Suppressor macrophage treated with lipopolysaccharide for 1 hour (primary cell): ENCODE results near the gene CCDC124.

Experiments used
- DNase-seq, 3 donors: peaks; one replicate each; pipeline ENCODE4 v3.0.0-alpha.2; 2020 to 2022

The CCDC124 gene

GRCh38 chr19:17937371-17937900 is 4.6 kb downstream of the CCDC124 start:
- DNase-seq = no peak

GRCh38 chr19:17938092-17938845 is 5.5 kb downstream of the CCDC124 start:
- DNase-seq = peak; percentile 86 to 91 (median 89)

DNA sequence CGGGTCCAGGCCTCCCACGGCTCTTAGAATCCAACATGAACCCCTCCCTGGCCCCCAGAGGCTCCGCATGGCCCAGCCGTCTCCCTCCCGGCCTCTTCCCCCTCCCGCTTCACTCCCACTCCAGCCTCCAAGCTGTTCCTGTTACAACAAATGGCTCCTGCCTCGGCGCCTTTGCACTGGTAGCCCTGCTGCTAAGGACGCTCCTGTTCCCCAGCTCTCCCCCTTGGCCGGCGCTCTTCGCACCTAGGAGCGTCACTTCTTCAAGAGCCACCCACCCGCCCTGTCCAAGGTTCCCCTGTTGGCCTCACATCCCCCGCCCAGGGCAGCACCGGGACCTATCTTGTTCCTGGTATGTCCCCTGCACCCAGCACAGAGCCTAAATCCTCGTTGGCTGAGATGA is 9.4 kb downstream of the CCDC124 start:
- no peak for DNase-seq

DNA sequence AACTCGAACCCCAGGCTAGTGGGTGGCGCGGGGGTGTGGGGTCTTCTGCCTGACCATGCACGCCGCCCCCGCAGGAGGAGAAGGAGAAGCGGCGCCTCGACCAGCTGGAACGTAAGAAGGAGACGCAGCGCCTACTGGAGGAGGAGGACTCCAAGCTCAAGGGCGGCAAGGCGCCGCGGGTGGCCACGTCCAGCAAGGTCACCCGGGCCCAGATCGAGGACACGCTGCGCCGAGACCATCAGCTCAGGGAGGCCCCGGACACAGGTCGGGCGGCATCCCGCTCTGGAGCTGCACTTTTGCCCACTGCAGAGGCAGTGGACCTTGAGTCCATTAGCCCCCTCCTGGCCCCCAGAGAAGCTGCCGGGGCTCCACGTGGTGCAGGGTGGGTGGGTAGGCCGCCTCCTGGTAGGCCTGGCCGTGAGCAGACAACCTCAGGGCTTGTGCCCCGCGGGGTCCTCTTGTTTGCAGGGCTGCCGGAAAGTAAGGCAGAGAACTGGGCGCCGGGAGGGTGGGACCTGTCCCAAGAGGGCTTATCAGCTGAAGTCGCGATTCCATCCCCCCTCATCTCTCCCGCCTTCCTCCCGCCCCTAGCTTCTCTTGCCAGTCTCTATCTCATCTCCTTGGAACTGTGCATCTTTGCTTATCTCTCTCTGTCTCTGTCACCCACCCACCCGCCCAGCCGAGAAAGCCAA is 9.9 kb downstream of the CCDC124 start:
- DNase-seq = no peak

- DNase-seq = no peak
Measured at GRCh38 chr19:17943274-17944221, 10.7 kb downstream of the CCDC124 start.

GRCh38 chr19:17944301-17944700 is 11.5 kb downstream of the CCDC124 start:
- DNase-seq = no peak

DNA sequence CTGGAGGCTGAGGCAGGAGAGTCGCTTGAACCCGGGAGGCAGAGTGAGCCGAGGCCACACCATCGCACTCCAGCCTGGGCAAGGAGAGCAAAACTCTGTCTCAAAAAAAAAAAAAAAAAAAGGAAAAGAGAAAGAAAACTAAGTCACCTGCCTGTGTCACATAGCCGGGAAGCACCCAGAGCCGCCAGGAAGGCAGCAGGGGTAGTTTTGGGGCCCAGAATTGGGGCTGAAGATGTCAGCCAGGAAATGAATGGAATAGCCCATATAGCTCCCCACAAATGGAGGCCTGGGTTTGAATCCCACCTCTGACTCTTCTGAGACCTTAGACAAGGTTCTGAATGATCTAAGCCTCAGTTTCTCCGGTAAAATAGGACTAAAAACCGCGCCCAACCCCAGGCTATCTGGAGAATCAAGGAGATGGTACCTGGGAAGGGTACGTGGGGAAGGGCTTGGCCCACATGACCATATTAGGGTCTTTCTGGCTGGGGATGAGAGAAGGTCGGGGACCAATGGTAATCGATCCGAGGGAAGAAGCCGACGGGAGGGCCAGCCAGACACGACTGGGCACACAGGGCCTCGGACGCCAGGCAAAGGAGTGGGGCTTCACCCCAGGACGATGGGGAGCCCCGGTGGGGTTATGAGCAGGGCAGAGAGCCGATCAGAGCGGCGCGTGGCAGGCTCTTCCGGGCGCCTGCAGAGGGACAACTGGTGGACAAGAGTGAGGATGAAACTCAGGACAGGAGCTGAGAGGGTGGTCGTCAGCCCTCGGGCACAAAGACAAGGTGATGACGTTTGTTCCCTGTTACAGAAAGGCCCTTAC is 14.4 kb downstream of the CCDC124 start:
- peak in 2 of 3 donors; percentile 25 to 44 for DNase-seq

GRCh38 chr19:17947815-17948513 is 15.1 kb downstream of the CCDC124 start:
- peak; percentile 98 to 99 (median 99) for DNase-seq

- no peak for DNase-seq
Measured at GRCh38 chr19:17948514-17948900, 15.7 kb downstream of the CCDC124 start.

DNA sequence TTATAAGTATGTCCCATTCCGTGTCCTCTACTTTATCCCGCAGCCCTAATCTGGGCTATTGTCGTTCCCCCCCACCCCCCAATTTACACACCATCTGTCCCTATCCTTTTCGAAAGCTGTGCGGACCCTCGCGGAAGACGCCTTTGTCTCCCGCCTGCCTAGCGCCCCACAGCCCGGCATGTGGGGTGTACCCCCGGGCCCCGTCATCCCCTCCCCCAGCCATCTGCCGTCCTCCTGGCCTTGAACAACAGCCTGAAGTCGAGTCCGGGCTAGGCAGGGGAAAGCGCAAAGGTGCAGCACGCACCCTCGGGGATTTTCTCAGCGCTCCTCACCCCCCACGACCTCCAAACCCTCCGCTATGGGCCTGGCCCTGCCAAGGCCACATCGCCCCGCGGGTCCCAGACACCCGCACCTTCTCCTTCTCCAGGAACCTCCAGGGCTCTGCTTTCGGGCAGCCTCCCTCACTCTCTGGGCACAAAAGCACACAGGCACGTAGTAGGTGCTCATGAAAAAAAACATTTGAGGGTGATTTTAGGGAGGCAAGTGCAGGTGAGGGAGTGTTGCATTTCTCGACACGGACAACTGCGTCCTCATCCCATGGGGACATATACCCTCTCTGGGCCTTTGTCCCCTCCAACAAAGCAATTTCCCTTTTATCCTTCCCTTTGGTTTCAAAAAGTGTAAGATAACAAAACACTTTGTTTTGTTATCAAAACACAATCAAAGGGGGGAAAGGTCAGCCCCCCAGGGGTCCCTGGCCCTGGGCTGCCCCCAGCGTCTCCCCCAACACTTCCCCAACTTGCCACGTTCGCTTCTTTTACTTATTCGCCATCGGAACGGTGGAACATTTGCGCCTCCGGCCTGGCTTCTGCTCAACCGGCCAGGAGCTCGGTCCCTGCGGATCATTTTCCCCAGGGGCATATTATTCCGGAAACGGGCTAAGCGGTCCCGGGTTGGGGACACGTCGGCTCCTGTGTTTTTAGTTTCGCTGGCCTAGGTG is 16.4 kb downstream of the CCDC124 start:
- DNase-seq = no peak

DNA sequence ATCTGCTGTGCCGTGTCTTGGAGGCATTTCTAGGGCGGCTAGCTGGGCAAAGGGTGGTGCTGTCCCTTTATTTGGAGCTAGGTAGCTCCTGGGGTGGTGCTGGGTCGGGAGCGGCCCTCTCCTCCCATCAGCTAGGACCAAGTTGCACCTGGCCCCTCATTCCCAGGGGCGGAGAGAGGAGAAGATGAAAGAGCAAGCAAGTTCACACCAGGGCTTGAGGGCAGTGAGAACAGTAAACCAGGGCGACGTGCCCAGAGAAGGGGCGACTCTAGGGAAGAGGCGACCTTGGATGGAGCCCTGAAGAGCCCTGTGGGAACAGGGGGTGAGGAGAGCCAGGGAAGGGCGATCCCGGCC is 17.1 kb downstream of the CCDC124 start:
- DNase-seq = no peak

DNA sequence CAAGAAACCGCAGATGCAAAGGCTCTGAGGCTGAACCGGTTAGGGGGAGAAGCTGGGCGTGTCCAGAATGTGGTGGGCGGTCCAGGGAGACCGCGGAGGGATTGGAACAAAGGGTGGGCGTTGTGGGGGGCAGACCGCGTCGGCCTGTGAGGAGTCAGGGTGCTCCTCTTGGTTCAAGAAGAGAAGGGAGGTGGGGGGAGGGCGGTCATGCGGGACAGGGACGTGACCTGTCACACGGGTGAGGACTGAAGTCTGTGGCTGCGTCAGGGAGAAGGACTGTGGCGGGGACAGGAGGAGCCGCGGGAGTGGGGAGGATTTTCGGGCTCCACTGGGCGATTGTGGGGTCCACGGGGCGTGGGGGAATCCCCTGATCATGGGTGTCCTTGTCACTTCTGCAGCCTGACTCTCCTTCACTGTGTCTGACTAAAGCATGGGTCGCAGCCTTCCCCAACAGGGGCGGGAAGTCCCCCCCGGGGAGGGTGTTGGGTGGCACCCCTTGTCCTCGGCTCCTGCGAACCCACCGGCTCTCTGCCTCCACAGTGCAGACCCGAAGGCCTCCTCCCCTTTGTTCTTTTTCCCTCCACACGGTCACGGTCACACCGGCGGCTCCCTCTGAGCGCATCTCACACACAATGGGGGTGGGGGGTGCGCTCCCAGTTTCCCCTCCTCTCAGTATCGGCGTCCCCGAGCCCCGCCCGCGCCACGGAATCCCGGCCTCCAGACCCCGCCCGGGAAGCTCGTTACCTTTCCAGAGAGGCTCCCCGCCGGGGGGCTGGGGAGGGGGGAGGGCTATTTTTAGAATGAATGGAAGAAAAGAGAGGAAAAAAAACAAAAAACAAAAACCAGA is 17.7 kb downstream of the CCDC124 start:
- DNase-seq = peak; percentile 68 to 86 (median 69)

GRCh38 chr19:17951157-17951989 is 18.6 kb downstream of the CCDC124 start:
- DNase-seq = peak; percentile 68 to 83 (median 69)

GRCh38 chr19:17951990-17952976 is 19.5 kb downstream of the CCDC124 start:
- DNase-seq = peak; percentile 47 to 80 (median 63)

GRCh38 chr19:17953316-17953801 is 20.5 kb downstream of the CCDC124 start:
- no peak for DNase-seq

GRCh38 chr19:17953869-17954268 is 21.1 kb downstream of the CCDC124 start:
- no peak for DNase-seq

- no peak for DNase-seq
Measured at GRCh38 chr19:17954401-17954800, 21.6 kb downstream of the CCDC124 start.
